ENCODE measurements around the gene VPS37B.

VPS37B gene

DNA sequence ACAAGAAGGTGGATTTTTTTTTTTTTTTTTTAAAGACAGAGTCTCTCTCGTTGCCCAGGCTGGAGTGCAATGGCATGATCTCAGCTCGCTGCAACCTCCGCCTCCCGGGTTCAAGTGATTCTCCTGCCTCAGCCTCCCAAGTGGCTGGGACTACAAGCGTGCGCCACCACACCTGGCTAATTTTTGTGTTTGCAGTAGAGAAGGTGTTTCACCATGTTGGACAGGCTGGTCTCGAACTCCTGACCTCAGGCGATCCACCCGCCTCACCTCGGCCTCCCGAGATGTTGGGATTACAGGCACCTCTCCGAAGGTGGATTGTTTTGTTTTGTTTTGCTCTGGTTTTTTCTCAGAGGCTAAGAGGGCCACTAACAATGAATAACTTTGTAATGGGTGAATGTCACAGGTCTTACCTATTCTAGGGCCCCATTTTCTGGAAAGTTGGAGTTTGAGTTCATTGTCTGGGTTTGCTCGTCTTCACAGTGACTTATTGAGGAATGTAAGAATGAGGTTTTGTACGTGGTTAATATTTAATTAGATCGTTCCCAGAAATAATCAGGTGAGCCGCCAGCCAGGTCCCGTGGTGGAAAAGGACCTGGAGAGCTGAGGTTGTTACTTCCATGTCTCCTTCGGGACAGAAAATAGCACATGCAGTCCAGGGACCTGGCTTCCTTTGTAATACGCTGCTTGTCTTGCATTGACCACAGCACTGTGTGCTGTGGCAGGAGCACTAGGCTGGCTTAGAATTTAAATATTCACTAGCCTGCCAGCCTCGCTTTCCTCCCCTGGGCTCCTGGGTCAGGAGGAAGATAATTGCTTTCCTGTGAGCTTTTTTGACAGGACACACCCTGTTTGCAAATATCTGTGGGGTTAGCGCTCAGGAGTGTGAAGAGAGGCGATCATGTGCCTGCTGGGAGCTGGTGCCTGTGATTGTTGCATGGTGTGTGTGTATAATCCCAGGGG is 58.3 kb downstream of the VPS37B start:
- no peak for DNase-seq

DNA sequence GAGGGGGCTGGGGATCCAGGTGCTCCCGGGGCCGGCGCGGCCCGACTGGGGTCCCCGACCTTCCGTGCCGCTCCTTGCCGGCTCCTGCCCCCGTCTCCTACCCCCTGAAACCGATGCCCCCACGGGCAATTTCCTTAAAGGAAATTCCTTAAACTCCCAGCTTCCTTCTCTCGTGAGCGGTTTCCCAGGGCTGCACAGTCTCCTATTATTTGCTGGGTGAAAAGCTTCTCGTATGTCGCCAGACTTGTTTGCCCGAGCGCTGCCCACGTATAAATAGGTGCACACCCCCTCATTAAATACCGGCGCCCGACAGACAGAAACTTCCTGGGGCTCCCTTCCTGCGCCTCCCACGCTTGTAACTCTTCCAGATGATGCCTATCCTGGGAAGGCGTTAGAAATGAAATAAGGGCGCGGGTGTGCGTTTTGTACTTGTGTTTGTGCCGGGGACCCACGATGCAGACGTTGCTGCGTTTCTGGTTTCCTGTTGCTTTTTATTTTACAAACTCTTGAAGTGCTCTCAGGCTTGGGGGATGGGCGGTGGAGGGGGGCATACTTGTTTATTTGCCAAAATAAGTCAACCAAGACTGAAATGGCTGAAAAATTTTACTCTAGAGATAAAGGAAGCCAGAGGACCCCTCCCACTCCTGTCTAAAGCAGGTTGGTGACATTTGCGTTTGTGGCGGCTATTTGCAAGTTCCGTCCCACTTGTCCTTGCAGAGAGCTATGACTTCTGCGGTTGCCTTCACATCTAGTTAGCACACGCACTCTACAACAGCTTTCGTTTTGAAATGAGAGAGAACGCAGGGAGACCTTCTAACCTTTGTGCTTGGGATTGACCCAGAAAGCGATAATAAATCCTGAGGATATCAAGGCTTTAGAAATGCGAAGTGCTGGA is 59.6 kb downstream of the VPS37B start:
- peak; percentile 36 for DNase-seq

DNA sequence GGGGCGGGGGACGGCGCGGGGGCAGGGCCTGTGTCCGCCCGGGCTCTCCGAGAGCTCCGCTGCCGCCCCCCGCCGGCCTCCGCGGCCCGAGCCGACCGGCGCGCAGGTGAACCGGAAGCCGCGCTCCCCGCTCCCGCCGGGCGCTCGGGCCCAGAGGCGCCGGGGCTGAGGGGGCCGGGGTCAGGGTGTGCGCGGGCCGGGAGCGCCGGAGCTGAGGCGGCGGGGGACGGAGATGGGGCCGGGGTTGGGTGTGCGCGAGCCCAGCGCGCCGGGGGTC is 60.2 kb downstream of the VPS37B start:
- no peak for DNase-seq

DNA sequence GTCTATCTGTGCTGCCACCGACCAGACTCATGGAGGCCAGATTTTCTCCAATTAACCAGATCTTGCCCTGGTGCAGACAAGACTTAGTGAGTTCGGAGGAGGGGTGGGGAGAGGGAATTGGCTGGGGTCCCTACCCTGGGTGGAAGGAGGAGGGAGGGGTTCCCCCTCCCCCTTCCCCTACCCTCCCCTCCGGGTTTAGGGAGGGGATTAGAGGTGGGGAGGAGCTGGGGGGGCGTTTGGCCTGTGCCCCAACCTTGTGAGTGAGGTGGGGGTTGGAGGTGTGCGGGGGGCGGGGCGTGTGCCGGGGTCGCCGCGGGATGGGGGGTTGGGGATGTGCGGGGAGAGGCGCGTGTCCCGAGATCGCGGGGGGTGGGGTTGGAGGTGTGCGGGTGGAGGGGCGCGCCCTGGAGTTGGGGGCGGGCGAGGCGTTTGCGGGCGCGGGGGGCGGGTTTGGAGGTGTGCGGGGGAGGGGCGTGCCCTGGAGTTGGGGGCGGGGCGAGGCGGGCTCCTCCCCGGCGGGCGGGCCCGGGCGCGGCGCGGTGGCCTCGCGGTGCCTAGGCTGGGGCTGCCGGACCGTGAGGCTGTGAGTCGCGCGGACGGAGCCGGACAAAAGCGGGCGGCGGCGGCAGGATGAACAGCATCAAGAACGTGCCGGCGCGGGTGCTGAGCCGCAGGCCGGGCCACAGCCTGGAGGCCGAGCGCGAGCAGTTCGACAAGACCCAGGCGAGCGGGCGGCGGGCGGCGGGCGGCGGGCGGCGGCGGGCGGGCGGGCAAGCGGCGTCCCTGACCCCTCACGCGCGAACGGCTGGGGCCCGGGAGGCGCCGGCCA is 60.8 kb downstream of the VPS37B start, which contains the start of gene HIP1R:
HIP1R (plus strand) TSS at position 537 of the 829 bp plus-strand sequence; CDS start at position 631, 94 bp downstream.
- DNase-seq: peak; percentile 50

DNA sequence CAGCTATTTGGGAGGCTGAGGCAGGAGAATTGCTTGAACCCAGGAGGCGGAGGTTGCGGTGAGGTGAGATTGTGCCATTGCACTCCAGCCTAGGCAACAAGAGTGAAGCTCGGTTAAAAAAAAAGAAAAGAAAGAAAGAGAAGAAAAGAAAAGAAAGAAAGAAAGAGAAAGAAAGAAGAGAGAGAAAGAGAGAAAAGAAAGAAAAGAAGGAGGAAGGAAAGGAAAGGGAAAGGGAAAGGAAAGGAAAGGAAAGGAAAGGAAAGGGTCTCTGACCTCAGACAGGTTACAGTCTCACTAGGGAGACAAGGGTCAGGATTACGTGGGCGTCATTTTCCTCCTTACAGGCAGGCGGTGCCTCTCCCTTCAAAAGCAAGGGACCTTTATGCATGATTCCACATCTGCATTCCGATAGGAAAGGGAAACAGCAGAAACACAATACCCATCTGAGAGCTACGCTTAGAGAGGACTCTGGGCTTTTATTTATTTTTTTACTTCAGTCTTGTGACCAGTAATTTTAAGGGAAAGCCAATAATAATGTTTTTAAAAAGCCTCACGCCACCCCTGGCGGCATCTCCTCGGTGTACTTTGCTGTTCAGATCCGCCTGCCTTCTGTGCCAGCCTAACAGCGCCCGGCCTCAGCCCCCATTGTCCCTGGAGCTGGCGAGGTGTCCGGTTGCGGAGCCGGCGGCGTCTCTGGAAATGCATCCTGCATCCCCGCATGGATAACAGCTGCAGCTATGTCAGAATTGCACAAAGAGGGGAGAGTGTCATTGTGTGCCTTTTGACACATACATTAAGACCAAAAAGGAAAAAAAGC is 61.6 kb downstream of the VPS37B start:
- no peak for DNase-seq

DNA sequence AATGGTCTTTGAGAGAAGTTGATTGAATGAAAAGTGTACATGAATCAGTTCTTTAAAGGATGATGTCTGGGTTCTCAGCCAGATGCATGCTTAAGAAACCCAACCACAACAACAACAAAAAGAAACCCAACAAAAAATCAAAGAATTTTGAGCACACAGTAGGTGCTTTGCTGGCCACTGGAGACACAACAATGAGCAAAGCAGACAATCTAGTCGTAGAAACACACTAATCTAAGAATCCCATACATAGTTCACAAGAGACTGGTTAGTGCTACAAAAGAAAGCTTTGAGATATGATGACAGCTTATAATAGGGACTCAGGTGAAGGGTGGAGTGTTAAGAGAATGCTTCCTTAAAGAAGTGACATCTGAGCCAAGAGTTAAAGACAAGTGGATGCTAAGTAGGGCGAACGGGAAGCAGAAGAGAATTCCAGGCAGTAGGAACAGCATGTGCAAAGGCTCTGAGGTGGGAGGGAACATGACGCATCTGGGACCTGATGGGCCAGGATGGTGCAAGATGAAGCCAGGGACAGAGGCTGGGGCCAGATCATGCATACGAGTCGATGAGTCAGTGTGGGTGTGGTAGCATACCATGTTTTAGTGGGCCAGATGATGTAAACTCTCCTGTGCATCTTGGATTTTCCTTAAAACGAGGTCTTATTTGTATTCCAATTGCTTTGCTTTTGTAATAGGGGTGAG is 65.3 kb downstream of the VPS37B start:
- DNase-seq: no peak

DNA sequence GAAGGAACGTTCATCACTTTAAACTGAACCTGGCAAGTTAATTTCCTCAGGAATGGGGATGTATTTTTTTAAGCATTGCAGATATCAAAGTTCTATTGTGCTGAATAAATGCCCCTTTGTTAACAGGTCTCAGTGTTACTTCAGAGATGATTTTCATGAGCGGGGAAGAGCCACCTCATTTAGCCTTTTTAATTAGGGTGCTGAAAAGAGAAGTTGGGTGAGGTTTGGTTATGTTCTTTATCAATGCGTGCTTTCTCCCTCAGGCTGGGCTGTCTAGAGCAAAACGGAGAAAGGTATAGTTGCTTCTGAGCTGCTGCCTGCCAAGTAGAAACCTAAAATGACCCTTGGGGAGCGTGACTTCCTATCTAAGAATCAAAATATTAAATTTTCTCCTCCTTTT is 68.7 kb downstream of the VPS37B start:
- DNase-seq: no peak

DNA sequence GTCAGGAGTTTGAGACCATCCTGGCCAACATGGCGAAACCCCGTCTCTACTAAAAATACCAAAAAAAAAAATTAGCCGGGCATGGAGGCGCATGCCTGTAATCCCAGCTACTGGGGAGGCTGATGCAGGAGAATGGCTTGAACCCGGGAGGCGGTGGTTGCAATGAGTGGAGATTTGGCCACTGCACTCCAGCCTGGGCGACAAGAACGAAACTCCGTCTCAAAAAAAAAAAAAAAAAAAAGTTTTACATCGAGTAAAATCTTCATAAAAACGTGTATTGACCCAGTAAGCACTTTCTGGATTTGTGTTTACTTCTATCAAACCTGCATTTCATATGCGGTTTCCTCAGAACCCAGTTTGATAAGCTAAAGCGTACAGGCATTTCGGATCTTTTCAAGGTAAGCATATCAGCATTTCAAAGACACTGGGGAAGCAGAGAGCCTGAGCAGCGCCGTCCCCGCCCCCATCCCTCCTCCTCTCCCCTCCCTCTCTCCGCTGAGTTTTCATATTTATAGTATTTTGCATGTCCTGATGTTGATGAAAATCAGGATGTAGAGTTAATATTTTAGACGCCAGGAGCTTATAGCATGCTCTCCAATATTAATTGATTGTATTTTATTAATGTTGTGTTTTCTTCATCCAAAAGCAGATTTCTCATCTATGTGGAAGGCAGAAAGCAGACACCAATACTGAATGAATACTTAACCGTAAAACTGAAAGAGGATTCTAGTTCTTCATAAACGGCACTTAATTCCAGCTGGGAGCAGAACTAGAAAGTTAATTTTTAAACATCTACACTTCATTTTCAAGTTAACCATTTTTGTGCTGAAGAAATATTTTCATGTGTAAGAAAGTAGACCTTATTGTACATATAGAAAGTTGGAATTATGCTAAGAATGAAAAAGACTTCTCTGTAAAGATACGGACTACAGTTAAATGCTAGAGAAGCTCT is 69.9 kb downstream of the VPS37B start:
- no peak for DNase-seq

DNA sequence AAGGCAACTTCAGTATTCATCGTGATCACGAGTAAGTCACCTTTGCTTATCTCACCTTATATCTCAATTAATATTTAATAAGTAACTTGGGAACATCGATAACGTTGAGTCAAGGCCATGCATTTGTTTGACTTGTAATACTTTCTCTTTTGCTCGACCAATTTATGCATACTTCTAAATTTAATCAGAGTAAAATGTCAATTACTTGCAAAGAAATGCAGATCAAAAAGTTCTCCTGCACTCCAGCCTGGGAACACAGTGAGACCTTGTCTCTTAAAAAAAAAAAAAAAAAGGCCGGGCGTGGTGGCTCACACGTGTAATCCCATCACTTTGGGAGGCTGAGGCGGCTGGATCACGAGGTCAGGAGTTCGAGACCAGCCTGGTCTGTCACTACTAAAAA is 72.5 kb downstream of the VPS37B start:
- no peak for DNase-seq

DNA sequence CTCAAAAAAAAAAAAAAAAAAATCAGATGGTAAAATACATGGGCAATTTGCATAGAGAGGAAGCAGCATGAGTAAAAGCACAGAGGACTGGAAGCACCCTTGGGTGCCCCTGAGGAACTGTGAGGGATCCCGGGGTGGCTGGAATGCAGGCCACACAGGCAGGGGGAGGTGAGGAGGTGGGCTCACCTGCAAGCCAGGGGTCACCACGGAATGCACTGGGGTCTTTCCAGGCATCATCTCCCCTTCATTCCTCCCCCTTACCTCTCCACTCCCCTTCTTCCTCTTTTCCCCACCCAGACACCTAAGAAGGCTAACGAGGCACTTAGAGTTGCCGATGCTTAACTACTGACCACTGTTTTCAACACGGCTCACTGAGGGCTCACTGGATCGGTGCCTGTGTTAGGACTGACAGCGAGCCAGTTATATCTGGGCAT is 75.1 kb downstream of the VPS37B start:
- DNase-seq: no peak

DNA sequence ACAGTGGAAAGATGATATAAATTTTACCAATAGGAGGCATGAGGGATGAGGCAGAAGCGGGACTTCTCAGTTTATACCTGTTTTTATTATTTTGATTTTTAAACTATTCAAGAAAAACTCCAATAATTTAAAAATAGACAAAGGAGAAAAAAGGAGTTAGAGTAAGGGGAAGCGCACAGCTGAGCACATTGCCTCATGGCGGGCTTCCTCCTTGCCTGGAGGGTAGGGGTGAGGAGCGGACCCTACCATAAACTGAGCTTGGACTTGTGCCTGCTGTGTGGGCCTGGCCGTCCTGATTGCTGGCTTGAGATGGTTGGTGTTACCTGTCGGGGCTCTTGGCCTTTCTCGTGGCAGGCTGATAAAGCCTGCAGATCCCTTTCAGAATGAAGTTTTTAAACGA is 75.8 kb downstream of the VPS37B start:
- DNase-seq: no peak

DNA sequence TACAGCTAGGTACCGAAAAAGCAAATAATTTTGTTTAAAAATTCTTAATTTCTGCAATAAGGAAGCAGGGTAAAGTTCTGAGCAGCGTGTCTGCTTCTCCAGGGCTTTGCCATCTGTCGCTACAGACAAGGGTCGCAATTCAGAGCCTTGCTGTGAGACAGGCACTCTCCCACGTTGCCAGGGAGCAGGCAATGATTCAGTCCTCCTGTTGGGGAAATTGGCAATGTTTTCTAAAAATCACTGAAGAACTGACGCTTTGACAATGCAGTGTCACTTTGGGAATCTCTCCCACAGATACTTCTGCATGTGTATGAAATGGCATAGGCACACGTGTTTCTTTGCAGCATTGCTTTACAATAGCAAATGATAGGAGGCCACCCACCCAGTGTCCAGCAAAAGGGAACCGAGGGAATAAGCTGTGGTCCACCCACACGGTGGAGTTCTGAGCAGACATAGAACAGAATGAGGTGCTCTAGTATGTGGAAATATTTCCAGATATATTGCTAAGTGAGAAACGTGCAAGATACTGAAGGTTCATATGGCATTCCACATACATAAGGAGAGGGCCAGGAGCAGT is 76.6 kb downstream of the VPS37B start:
- DNase-seq: no peak

Data from effector CD8-positive, alpha-beta T cell (primary cell).